GM19438 (cell line): ENCODE results near the gene CA9.

Source experiments
- ATAC-seq: cut with Tn5 transposase; IDR thresholded peaks from one replicate; pipeline ENCODE4 v1.9.1; 2021; ENCODE audit warnings: low read depth; ENCODE audit not compliant: unreplicated experiment

Gene CA9

GRCh38 chr9:35714123-35714522 is 40.4 kb downstream of the CA9 start:
- ATAC-seq, result no peak

- no peak for ATAC-seq
Observed at GRCh38 chr9:35714579-35715252, 41.0 kb downstream of the CA9 start.

GRCh38 chr9:35716230-35716629 is 42.5 kb downstream of the CA9 start:
- no peak for ATAC-seq

- no peak for ATAC-seq
Observed at GRCh38 chr9:35717132-35717870, 43.6 kb downstream of the CA9 start.

- no peak for ATAC-seq
Observed at GRCh38 chr9:35718721-35719511, 45.2 kb downstream of the CA9 start.

GRCh38 chr9:35719546-35719945 is 45.8 kb downstream of the CA9 start:
- ATAC-seq, result no peak

GRCh38 chr9:35723426-35723825 is 49.7 kb downstream of the CA9 start:
- ATAC-seq, result no peak

- no peak for ATAC-seq
Observed at GRCh38 chr9:35723908-35724307, 50.2 kb downstream of the CA9 start.

GRCh38 chr9:35725362-35725761 is 51.6 kb downstream of the CA9 start:
- ATAC-seq, result no peak

- no peak for ATAC-seq
Observed at GRCh38 chr9:35726931-35727330, 53.2 kb downstream of the CA9 start.

GRCh38 chr9:35727676-35728040 is 53.9 kb downstream of the CA9 start:
- ATAC-seq, result no peak

- no peak for ATAC-seq
Observed at GRCh38 chr9:35728041-35728971, 54.6 kb downstream of the CA9 start.

GRCh38 chr9:35729101-35729500 is 55.4 kb downstream of the CA9 start:
- ATAC-seq, result no peak

GRCh38 chr9:35729700-35730485 is 56.2 kb downstream of the CA9 start:
- no peak for ATAC-seq

- ATAC-seq, result no peak
Observed at GRCh38 chr9:35730486-35730854, 56.7 kb downstream of the CA9 start.
